ENCODE results near the gene HDAC4. TPM values are rescaled to one million over a fixed set of nuclear protein-coding genes. Genes with fewer than 3 reads are reported as not detected.

The HDAC4 gene
- total and polyA plus RNA-seq, 10 of the 15 experiments (the other 5 are each of a cell fraction or from before 2014, with no cell fraction given) = 0.22 to 15.7 (median 4.8) TPM

DNA sequence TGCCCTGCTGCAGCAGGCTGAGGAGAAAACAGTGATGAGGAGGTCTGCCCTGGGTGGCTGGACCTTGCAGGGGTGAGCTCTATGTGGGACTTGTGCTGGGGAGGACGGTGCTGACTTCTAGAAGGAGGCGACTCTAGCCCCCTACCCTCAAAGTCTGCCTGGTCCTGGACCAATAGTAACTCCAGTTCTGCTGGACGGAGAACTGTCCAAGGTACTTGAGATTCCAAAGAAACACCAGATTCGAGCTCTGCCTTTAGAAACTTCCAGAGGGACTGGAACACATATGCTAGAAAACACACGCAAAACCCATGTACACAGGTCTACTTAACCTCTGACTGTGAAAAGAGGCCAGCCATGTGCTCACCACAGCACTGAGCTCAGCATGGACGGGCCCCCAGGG is 292.4 kb downstream of the HDAC4 start (continued):
- TF ChIP-seq SIX5 (IDR thresholded peaks at IDR 0.05; ENCODE audit: low read depth, low read length, severe bottlenecking) (no peak), TBL1XR1 (IDR thresholded peaks at IDR 0.05; ENCODE audit: low read depth, low read length) (no peak), SREBF2 (IDR thresholded peaks at IDR 0.05; ENCODE audit: low read length) (no peak), YBX1 (IDR thresholded peaks at IDR 0.05) (no peak), POLR2AphosphoS2 (IDR thresholded peaks at IDR 0.05; ENCODE audit: low read depth, low read length) (no peak)
- TF ChIP-seq, protein P1, sequence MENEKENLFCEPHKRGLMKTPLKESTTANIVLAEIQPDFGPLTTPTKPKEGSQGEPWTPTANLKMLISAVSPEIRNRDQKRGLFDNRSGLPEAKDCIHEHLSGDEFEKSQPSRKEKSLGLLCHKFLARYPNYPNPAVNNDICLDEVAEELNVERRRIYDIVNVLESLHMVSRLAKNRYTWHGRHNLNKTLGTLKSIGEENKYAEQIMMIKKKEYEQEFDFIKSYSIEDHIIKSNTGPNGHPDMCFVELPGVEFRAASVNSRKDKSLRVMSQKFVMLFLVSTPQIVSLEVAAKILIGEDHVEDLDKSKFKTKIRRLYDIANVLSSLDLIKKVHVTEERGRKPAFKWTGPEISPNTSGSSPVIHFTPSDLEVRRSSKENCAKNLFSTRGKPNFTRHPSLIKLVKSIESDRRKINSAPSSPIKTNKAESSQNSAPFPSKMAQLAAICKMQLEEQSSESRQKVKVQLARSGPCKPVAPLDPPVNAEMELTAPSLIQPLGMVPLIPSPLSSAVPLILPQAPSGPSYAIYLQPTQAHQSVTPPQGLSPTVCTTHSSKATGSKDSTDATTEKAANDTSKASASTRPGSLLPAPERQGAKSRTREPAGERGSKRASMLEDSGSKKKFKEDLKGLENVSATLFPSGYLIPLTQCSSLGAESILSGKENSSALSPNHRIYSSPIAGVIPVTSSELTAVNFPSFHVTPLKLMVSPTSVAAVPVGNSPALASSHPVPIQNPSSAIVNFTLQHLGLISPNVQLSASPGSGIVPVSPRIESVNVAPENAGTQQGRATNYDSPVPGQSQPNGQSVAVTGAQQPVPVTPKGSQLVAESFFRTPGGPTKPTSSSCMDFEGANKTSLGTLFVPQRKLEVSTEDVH (IDR thresholded peaks at IDR 0.05; ENCODE audit: low read depth, partially characterized antibody) = no peak
- TF ChIP-seq, protein P2, sequence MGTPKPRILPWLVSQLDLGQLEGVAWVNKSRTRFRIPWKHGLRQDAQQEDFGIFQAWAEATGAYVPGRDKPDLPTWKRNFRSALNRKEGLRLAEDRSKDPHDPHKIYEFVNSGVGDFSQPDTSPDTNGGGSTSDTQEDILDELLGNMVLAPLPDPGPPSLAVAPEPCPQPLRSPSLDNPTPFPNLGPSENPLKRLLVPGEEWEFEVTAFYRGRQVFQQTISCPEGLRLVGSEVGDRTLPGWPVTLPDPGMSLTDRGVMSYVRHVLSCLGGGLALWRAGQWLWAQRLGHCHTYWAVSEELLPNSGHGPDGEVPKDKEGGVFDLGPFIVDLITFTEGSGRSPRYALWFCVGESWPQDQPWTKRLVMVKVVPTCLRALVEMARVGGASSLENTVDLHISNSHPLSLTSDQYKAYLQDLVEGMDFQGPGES (IDR thresholded peaks at IDR 0.05) = no peak
- TF ChIP-seq, protein P3, sequence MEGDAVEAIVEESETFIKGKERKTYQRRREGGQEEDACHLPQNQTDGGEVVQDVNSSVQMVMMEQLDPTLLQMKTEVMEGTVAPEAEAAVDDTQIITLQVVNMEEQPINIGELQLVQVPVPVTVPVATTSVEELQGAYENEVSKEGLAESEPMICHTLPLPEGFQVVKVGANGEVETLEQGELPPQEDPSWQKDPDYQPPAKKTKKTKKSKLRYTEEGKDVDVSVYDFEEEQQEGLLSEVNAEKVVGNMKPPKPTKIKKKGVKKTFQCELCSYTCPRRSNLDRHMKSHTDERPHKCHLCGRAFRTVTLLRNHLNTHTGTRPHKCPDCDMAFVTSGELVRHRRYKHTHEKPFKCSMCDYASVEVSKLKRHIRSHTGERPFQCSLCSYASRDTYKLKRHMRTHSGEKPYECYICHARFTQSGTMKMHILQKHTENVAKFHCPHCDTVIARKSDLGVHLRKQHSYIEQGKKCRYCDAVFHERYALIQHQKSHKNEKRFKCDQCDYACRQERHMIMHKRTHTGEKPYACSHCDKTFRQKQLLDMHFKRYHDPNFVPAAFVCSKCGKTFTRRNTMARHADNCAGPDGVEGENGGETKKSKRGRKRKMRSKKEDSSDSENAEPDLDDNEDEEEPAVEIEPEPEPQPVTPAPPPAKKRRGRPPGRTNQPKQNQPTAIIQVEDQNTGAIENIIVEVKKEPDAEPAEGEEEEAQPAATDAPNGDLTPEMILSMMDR (IDR thresholded peaks at IDR 0.05 in 2 of 3, conservative IDR thresholded peaks at IDR 0.05 in 1 of 3; ENCODE audit: control insufficient read depth in 2 of 3, extremely low read depth in 1 of 3, insufficient read depth in 1 of 3, low read depth in 3 of 3, low read length in 3 of 3) = no peak

Measured in GM12878 (cell line).